ENCODE results near the gene RNF150.

DNA sequence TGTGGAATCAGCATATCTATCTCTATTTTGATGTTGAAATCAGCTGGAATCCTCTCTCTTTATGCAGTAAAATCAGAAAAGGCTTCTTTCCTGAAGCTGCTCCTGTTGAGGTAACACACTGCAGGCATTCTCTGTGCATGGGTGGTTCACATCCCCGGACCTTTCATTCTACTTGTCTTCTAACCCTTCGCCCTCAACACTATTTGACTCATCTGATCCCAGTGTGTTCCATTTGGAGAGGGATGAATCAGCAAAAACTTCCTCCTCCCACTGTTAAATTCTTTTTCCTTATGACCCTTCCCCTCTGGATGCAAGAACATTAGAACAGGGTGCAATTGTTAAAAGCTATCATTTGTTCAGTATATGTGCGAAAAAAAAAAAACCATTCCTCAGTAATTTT lies 67.4 kb downstream of the RNF150 start:
- TF ChIP-seq GATA2 (IDR thresholded peaks at IDR 0.05; ENCODE audit: low read depth, low read length): no peak
- no peak for TF ChIP-seq GATA3 (IDR thresholded peaks at IDR 0.05; ENCODE audit: low read depth, low read length)

Measured in SH-SY5Y (cell line).